Sigmoid colon (tissue), 4 donors: Measurements from ENCODE around the gene SHPK.

Experiments used
- CTCF ChIP-seq, 4 experiments: fragments of 450-650 bp in 3 of 4; fragments of 200-600 bp in 1 of 4; IDR thresholded peaks; one replicate each; pipeline ENCODE4 v1.5.1; 2016 to 2019; ENCODE audit warnings: antibody characterized with exemption in 4 of 4, mild to moderate bottlenecking in 3 of 4, moderate library complexity in 2 of 4
- EP300 ChIP-seq, 4 donors: sonication (generic); formaldehyde crosslinking; IDR thresholded peaks; one replicate each; pipeline ENCODE4 v1.6.1; 2017; ENCODE audit warnings: antibody characterized with exemption in 4 of 4
- POLR2A ChIP-seq, 2 donors: fragments of 450-650 bp; IDR thresholded peaks; one replicate each; pipeline ENCODE4 v1.6.1; 2016; ENCODE audit warnings: antibody characterized with exemption in 2 of 2, mild to moderate bottlenecking in 2 of 2, moderate library complexity in 2 of 2
- POLR2AphosphoS5 ChIP-seq, 4 donors: sonication (generic); formaldehyde crosslinking; IDR thresholded peaks; one replicate each; pipeline ENCODE4 v1.6.1; 2017; ENCODE audit warnings: antibody characterized with exemption in 4 of 4

GRCh38 chr17:3632287-3632686, 3.8 kb downstream of the SHPK start:
- no peak for TF ChIP-seq CTCF (IDR thresholded peaks at IDR 0.05)
- no peak for TF ChIP-seq POLR2A (IDR thresholded peaks at IDR 0.05)
- TF ChIP-seq POLR2AphosphoS5 (IDR thresholded peaks at IDR 0.05) = no peak
- no peak for TF ChIP-seq EP300 (IDR thresholded peaks at IDR 0.05)
